ENCODE results near the gene NPC1.

NPC1 gene

DNA sequence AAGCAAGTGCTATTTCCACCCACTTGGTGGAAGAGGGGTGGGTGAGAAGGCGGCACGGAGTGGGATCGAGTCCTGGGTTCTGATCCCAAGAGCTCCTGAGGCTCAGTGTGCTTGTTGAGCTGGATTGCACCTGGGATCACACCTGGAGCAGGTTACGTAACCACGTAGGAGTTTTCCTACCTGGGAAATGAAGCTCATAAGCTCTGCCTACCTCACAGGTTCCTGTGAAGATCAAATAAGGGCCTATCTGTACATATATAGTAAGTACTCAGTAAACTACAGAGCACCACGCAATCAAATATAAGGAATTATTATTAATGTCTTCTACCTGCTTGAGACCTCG, 11.0 kb downstream of the NPC1 start:
- Histone ChIP-seq H3K4me3 (no peak overlapping the region), H3K27me3 (no peaks in the 10 kb centered on the region), H3K27ac (0 out of 2 replicates have a peak overlapping the region, but pooled peaks have one; percentile 57), H4K20me1 (peaks cover 58% of the 10 kb centered on the region), H3K4me2 (peak overlapping the region; percentile 65), H3K36me3 (peaks cover 58% of the 10 kb centered on the region), H3K9ac (no peak overlapping the region), H3K4me1 (peaks cover 48% of the 10 kb centered on the region), H3K9me3 (no peaks in the 10 kb centered on the region)
- no peak for TF ChIP-seq Cebpa-rat (IDR thresholded peaks at IDR 0.05)

DNA sequence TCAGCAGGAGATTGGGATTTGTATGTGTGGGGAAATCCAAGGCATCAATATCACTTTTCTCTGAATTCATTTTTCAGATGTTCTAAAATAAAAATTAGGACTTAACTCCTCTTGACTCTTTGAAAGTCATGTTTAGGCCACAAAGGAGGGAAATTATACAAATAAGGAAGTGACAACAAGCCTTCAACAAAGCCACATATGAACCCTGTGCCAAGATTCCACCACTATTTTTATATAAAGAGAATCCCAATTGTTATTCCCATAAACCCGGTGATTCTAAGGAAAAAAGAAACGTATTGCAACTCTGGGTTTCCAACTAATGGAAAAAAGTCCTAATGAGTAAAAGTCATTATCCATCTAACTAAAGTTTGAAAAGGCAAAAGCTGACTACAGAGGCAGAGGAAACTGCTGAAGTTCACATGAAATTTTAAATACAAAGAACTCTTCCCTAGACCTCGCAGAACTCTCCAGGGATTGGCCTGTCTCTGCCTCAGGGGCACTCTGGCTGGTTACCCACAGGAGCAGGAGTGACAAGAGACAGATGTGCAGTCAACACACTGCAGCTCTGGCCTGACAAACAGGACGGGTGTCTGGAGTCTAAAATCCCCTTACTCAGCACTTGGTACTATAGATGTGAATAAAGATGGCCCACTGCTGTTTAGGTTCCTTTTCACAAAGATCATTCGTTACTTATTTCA, 11.5 kb downstream of the NPC1 start:
- Histone ChIP-seq H3K27ac (peak overlapping the region; percentile 57), H3K9me3 (no peaks in the 10 kb centered on the region), H3K4me1 (peaks cover 43% of the 10 kb centered on the region), H4K20me1 (peaks cover 52% of the 10 kb centered on the region), H3K9ac (peak overlapping the region; percentile 8; the same call in 1 of the 2 replicates), H3K36me3 (peaks cover 62% of the 10 kb centered on the region), H3K4me2 (peak overlapping the region; percentile 65), H3K27me3 (no peaks in the 10 kb centered on the region), H3K4me3 (no peak overlapping the region)
- no peak for TF ChIP-seq Cebpa-rat (IDR thresholded peaks at IDR 0.05)

DNA sequence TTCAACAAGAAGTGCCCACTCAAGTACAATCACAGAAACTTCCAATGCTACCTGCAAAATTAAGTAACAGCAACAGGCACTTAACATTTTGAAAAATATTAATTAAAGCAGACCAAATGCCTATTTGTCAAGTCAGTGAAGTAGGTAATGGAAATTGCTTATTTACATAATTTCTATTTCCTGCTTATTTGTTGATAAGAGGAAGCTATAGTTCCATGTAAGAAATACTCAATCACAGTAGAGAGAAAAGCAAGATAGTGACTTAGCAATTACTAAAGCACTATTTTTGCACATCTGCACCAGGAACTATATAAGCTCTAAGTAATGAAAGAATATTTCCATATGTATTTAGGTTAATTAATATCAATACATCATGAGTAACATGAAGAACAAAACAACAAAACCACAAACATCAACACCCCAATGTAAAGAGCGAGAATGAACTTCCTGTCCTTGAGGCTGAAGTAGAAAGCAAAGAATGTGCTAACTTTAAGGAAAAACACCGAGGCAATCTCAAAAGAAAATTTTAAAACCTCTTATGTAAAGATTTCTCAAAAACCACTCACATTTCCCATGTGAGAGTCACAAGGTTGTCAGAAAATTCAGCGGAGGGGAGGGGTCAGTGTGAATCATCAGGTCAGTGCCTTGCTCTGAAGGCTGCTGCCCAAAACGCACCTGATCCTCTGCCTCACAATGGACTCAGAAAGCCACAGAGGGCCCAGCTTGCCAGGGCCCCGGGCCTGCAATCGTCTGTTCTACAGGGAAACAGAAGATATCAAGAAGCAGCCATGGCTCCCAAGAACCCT, 12.5 kb downstream of the NPC1 start:
- Histone ChIP-seq H3K27me3 (no peaks in the 10 kb centered on the region), H3K4me1 (peaks cover 34% of the 10 kb centered on the region), H3K9me3 (no peaks in the 10 kb centered on the region), H4K20me1 (peaks cover 43% of the 10 kb centered on the region), H3K27ac (peak overlapping the region; percentile 57), H3K9ac (0 out of 2 replicates have a peak overlapping the region, but pooled peaks have one; percentile 8), H3K36me3 (peaks cover 69% of the 10 kb centered on the region), H3K4me3 (no peak overlapping the region), H3K4me2 (peak overlapping the region; percentile 65)
- no peak for TF ChIP-seq Cebpa-rat (IDR thresholded peaks at IDR 0.05)

DNA sequence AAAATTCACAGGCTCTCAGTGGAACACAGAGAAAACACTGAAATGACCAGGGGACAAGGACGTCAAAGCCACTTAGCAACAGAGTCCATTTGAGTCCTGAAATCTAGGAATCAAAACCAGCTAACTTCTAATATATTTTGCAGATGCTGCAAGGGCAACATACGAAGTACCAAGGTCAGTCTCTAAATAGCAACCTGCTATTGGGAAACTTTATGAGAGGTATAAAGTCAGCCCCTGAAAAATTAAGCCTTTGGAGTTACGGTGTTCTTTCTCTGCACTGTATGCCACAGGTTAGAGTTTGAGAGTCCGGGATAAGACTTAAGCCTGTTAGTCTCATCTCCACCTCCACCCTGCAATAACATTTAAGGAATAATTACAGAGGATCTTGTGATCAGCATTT, 13.3 kb downstream of the NPC1 start:
- H3K4me1 ChIP-seq, result peaks cover 26% of the 10 kb centered on the region
- H3K9me3 ChIP-seq, result no peaks in the 10 kb centered on the region
- no peak overlapping the region for H3K4me2 ChIP-seq
- H4K20me1 ChIP-seq, result peaks cover 35% of the 10 kb centered on the region
- H3K9ac ChIP-seq, result no peak overlapping the region
- no peak overlapping the region for H3K4me3 ChIP-seq
- H3K27ac ChIP-seq, result no peak overlapping the region
- H3K27me3 ChIP-seq, result no peaks in the 10 kb centered on the region
- H3K36me3 ChIP-seq, result peaks cover 74% of the 10 kb centered on the region
- TF ChIP-seq Cebpa-rat (IDR thresholded peaks at IDR 0.05), result no peak

DNA sequence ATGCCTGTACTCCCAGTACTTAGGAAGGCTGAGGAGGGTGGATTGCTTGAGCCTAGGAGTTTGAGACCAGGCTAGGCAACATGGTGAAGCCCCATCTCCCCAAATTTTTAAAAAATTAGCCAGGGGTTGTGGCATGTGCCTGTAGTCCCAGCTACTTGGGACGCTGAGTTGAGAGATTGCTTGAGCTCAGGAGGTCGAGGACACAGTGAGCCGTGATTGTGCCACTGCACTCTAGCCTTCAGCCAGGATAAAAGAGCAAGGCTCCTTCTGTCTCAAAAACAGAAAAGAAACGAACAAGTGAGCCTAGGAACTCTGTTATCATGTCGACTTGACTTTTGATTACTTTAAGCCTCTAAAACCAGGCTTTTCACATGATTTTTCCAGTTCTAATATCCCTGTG, 13.7 kb downstream of the NPC1 start:
- Histone ChIP-seq H3K9ac (no peak overlapping the region), H3K4me1 (peaks cover 25% of the 10 kb centered on the region), H3K4me3 (no peak overlapping the region), H3K9me3 (no peaks in the 10 kb centered on the region), H3K27ac (no peak overlapping the region), H3K36me3 (peaks cover 76% of the 10 kb centered on the region), H3K4me2 (no peak overlapping the region), H3K27me3 (no peaks in the 10 kb centered on the region), H4K20me1 (peaks cover 30% of the 10 kb centered on the region; the same call in 1 of the 2 replicates)
- TF ChIP-seq Cebpa-rat (IDR thresholded peaks at IDR 0.05), result no peak

DNA sequence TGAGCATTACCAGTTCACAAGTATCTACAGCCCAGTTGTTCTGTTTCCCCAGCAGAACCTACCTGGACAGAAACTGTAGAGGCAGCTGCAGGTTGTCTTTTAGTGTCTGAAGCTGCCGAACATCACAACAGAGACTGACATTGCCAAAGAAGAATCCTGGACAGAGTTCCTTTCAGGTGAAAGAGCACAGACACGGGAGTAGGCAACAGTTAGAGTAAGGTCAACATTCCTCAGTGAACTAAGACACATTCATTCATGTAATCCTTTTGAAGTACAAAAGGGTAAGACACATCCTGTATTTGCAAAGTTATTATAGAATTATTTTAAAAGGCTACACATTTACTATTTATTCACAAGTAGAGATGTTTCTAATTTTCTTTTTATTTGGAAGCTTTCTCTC, 14.3 kb downstream of the NPC1 start:
- peaks cover 25% of the 10 kb centered on the region for H3K4me1 ChIP-seq
- H3K9me3 ChIP-seq, result no peaks in the 10 kb centered on the region
- no peaks in the 10 kb centered on the region for H3K27me3 ChIP-seq
- peaks cover 79% of the 10 kb centered on the region for H3K36me3 ChIP-seq
- H3K4me3 ChIP-seq, result no peak overlapping the region
- no peak overlapping the region for H3K4me2 ChIP-seq
- H3K27ac ChIP-seq, result no peak overlapping the region
- no peak overlapping the region for H3K9ac ChIP-seq
- TF ChIP-seq Cebpa-rat (IDR thresholded peaks at IDR 0.05), result no peak
- H4K20me1 ChIP-seq, result peaks cover 28% of the 10 kb centered on the region; the same call in 1 of the 2 replicates

DNA sequence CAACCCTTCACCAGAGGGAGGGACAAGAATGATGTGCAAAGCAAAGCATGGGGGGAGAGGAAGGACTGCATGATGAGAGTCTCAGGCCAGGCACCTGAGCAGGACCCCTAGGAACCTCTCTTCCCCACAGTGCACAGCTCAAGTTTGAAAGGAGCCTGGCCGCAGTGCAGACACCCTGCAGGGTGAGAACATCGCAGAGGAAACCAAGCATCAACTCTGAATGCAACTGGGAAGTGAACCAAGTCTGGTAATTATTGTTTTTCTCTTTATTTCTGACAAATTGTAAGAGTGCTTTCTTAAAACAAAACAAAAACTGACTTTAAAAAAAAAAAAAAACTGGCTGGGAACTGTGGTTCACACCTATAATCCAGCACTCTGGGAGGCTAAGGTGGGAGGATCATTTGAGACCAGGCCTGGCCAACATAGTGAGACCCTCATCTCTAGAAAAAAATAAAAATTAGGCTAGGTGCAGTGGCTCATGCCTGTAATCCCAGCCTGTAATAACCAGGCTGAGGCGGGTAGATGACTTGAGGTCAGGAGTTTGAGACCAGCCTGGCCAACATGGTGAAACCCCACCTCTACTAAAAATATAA, 15.3 kb downstream of the NPC1 start:
- Histone ChIP-seq H3K9ac (no peak overlapping the region), H3K27me3 (no peaks in the 10 kb centered on the region), H3K4me3 (no peak overlapping the region), H3K4me2 (no peak overlapping the region), H3K4me1 (peaks cover 25% of the 10 kb centered on the region), H3K9me3 (no peaks in the 10 kb centered on the region), H4K20me1 (peaks cover 24% of the 10 kb centered on the region; the same call in 1 of the 2 replicates), H3K27ac (no peak overlapping the region), H3K36me3 (peaks cover 83% of the 10 kb centered on the region)
- no peak for TF ChIP-seq Cebpa-rat (IDR thresholded peaks at IDR 0.05)

DNA sequence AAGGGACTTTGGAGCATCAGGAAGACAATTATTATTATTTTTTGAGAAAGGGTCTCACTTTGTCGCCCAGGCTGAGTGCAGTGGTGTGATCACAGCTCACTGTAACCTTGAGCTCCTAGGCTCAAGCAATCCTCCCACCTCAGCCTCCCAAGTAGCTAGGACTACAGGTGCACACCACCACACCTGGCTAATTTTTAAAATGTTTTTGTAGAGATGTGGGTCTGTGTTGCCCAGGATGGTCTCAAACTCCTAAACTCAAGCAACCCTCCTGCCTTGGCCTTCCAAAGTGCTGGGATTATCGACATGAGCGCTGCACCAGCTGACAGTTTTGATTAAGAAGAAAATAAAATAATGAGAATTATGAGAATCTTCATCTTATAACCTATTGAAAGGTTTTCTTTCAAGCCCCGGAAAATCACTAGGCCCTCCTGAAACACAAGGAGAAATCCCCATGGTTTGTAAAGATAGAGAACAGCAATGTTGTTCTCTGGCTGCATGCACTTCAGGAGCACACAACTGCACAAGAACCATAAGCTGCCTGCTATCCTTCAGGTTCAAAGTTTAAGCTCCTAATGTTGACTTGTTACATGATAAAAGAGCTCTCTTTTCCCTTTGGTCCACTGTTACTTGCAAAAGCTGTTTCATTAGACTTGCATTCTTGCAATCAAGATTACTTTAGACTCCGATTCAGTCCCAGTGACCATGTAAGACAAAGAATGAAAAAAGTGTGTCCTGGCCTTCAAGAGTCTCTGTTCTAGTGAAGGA, 16.8 kb downstream of the NPC1 start:
- Histone ChIP-seq H3K9me3 (no peaks in the 10 kb centered on the region), H3K4me2 (no peak overlapping the region), H3K4me1 (peaks cover 13% of the 10 kb centered on the region), H3K36me3 (peaks cover 88% of the 10 kb centered on the region), H3K27me3 (no peaks in the 10 kb centered on the region), H3K27ac (no peak overlapping the region), H3K9ac (no peak overlapping the region), H4K20me1 (peaks cover 13% of the 10 kb centered on the region; the same call in 1 of the 2 replicates), H3K4me3 (no peak overlapping the region)
- no peak for TF ChIP-seq Cebpa-rat (IDR thresholded peaks at IDR 0.05)
